Psoas muscle (tissue), 8 donors: ENCODE measurements around the gene FMO5. TPM values are rescaled to one million over a fixed set of nuclear protein-coding genes. Genes with fewer than 3 reads are reported as not detected.
A peak's percentile ranks its signal among the peaks of the same experiment; 100 is the strongest.

Experiments used
- ATAC-seq, 4 donors: fragments of 200-7000 bp; cut with Tn5 transposase; one replicate each; pipeline ENCODE4 v1.9.1; 2020; ENCODE audit warnings: moderate library complexity in 3 of 4, mild to moderate bottlenecking in 2 of 4
- DNase-seq, 2 donors: peaks; one replicate each; pipeline ENCODE4 v3.0.0-alpha.2; 2020
- H3K27ac ChIP-seq: fragments of 200-600 bp; one replicate; pipeline ENCODE4 v1.8.0; 2022
- H3K27me3 ChIP-seq, 3 donors: fragments of 200-600 bp in 1 of 3; one replicate each; pipeline versions ENCODE4 v1.6.1 to v1.8.0; 2013 to 2022; ENCODE audit warnings: low read length in 2 of 3, mild to moderate bottlenecking in 2 of 3, moderate library complexity in 1 of 3; ENCODE audit not compliant: insufficient read depth in 3 of 3
- H3K36me3 ChIP-seq, 2 donors: fragments of 200-600 bp in 1 of 2; one replicate each; pipeline versions ENCODE4 v1.6.1 to v1.8.0; 2013 to 2022; ENCODE audit warnings: low read depth in 1 of 2, mild to moderate bottlenecking in 1 of 2, moderate library complexity in 1 of 2; ENCODE audit not compliant: insufficient read depth in 1 of 2
- H3K4me1 ChIP-seq: fragments of 200-600 bp; one replicate; pipeline ENCODE4 v1.8.0; 2022
- H3K4me3 ChIP-seq: fragments of 200-600 bp; one replicate; pipeline ENCODE4 v1.8.0; 2022; ENCODE audit warnings: mild to moderate bottlenecking
- H3K9me3 ChIP-seq: fragments of 200-600 bp; one replicate; pipeline ENCODE4 v1.8.0; 2022
- CTCF ChIP-seq: fragments of 200-600 bp; IDR thresholded peaks from one replicate; pipeline ENCODE4 v1.8.0; 2022; ENCODE audit warnings: antibody characterized with exemption
- WGBS, 3 donors: extraction: QIAGEN DNeasy Blood & Tissue Kit; methylation state at CpG; one replicate each; pipeline versions ENCODE4 v1.1.6 to v1.1.7; 2013; 5-methylcytosine and 5-hydroxymethylcytosine counted together
- intact Hi-C, 2 donors: fragments of 100-400 bp; cut with DNase I; formaldehyde crosslinking; loops; one replicate each; pipeline versions ENCODE4 v1.11.0 to v1.14.2; 2022
- polyA plus RNA-seq, 3 donors: library from polyadenylated mRNA; stranded (reverse); fragments of 200-250 nt; gene quantifications; one replicate each; pipeline ENCODE4 v1.2.3, GENCODE V29; 2013
- total RNA-seq, 4 donors: library from RNA; stranded (reverse); fragmentation: NEBNext Ultra II Directional in 2 of 4; extraction: Animal tissue kit (Norgen Biotek cat#: 25700) in 2 of 4; gene quantifications; one replicate each; pipeline versions ENCODE4 v1.2.1 to v1.2.4, GENCODE V29; 2021 to 2023
- donor health status: healthy with polysubstance abuse.
- donor health status: DM: no; HTN: no; CAD: no; lungs with moderate emphysema.
- donor health status: Bipolar disorder and iron deficiency.
- donor health status: healthy.
- donor health status: DM: yes; HTN: yes; CAD: no.
- donor health status: DM: no; HTN: no; CAD: no.
- donor health status: DM: no; HTN: no; CAD: no.
- donor health status: DM: yes; HTN: yes; CAD: no.

FMO5 gene
- total and polyA plus RNA-seq, 7 donors = 0.30 to 1.4 (median 0.53) TPM

- no peak overlapping the region for H3K4me3 ChIP-seq
- TF ChIP-seq CTCF = no peak
- peak overlapping the region; percentile 5 for H3K27ac ChIP-seq
- intact Hi-C loops = no loop called here
- peaks cover 32% of the 10 kb centered on the region for H3K4me1 ChIP-seq
- H3K36me3 ChIP-seq = no peaks in the 10 kb centered on the region
- no peaks in the 10 kb centered on the region for H3K27me3 ChIP-seq
- H3K9me3 ChIP-seq = no peaks in the 10 kb centered on the region
- no peak for ATAC-seq
- 90 to 98% (median 93%) methylated on average over 6 of the region's 6 CpGs for WGBS, 3 donors
- DNase-seq = no peak
These were observed 20.0 kb upstream of the FMO5 start for GRCh38 chr1:147245129-147245528.

- no peaks in the 10 kb centered on the region for H3K9me3 ChIP-seq
- no peaks in the 10 kb centered on the region for H3K27me3 ChIP-seq
- H3K27ac ChIP-seq = peak overlapping the region; percentile 96
- 12 to 17% (median 14%) methylated on average over 4 of the region's 4 CpGs for WGBS, 3 donors
- intact Hi-C loops = loop anchor here in 1 of 2 donors (2.0 kb wide), 1 partner anchor 69 kb away; no protein-coding TSS in a partner anchor
- no peak for ATAC-seq
- peaks cover 32% of the 10 kb centered on the region for H3K4me1 ChIP-seq
- H3K36me3 ChIP-seq = no peaks in the 10 kb centered on the region
- H3K4me3 ChIP-seq = peak overlapping the region; percentile 79
- no peak for DNase-seq
- TF ChIP-seq CTCF = no peak
These were observed 18.7 kb upstream of the FMO5 start for GRCh38 chr1:147243841-147244240.

GRCh38 chr1:147243228-147243685 lies 18.1 kb upstream of the FMO5 start:
- H3K4me1 ChIP-seq = peaks cover 32% of the 10 kb centered on the region
- 0 to 1% (median 0%) methylated on average over 30 of the region's 30 CpGs for WGBS, 3 donors
- DNase-seq (no peak), ATAC-seq (peak; percentile 83 to 87 (median 84))
- TF ChIP-seq CTCF = no peak
- no peaks in the 10 kb centered on the region for H3K9me3 ChIP-seq
- peak overlapping the region; percentile 96 for H3K27ac ChIP-seq
- H3K4me3 ChIP-seq = peak overlapping the region; percentile 79
- intact Hi-C loops = loop anchor here in 1 of 2 donors (2.0 kb wide), 1 partner anchor 68 kb away; no protein-coding TSS in a partner anchor
- no peaks in the 10 kb centered on the region for H3K36me3 ChIP-seq
- H3K27me3 ChIP-seq = no peaks in the 10 kb centered on the region

- WGBS, 3 donors = 0 to 1% (median 0%) methylated on average over 54 to 82 of the region's 82 CpGs
- intact Hi-C loops = loop anchor here (1.0 to 2.0 kb wide), 2 partner anchors 68 to 70 kb away; partner anchors contain the start of gene PRKAB2 (in 1 of the 2)
- Histone ChIP-seq H3K4me1 (peaks cover 30% of the 10 kb centered on the region), H3K4me3 (peak within 1 kb of the TSS; percentile 79), H3K27me3 (no peaks in the 10 kb centered on the region), H3K36me3 (no peaks in the 10 kb centered on the region), H3K9me3 (no peaks in the 10 kb centered on the region), H3K27ac (peak within 1 kb of the TSS; percentile 96)
- TF ChIP-seq CTCF = peak; percentile 87
- peak; percentile 96 to 98 for DNase-seq
- ATAC-seq = peak; percentile 94 to 95 (median 94)
These were observed 17.5 kb upstream of the FMO5 start, which contains the start of gene CHD1L for GRCh38 chr1:147242449-147243227. TSS of gene CHD1L (plus strand) at chr1:147242684. CDS start at chr1:147242704, 20 bp downstream.
